Stimulated activated memory B cell treated with anti-CD40 and anti-IgM and Interleukin-4, amounts not matched to agents 10 μg/mL and 1 μg/mL and 100 μg/mL, for 72 hours (primary cell): Measurements from ENCODE around the gene RFX3.
A peak's percentile ranks its signal among the peaks of the same experiment; 100 is the strongest.

Experiments
- ATAC-seq: fragments of 150-1000 bp; cut with Tn5 transposase; 2 replicates; pipeline ENCODE4 v1.10.0; 2021
- H3K27ac Mint-ChIP-seq: one replicate; pipeline ENCODE4 v1.8.0; 2022; ENCODE audit warnings: mild to moderate bottlenecking, mixed read lengths
- H3K27me3 Mint-ChIP-seq: one replicate; pipeline ENCODE4 v1.8.0; 2022; ENCODE audit warnings: mixed read lengths
- H3K36me3 Mint-ChIP-seq: one replicate; pipeline ENCODE4 v1.8.0; 2022; ENCODE audit warnings: mixed read lengths
- H3K4me1 Mint-ChIP-seq: one replicate; pipeline ENCODE4 v1.8.0; 2022; ENCODE audit warnings: mixed read lengths
- H3K4me3 Mint-ChIP-seq: one replicate; pipeline ENCODE4 v1.8.0; 2022; ENCODE audit warnings: mild to moderate bottlenecking, moderate library complexity, mixed read lengths
- H3K9me3 Mint-ChIP-seq: one replicate; pipeline ENCODE4 v1.8.0; 2022; ENCODE audit warnings: mixed read lengths

The RFX3 gene

DNA sequence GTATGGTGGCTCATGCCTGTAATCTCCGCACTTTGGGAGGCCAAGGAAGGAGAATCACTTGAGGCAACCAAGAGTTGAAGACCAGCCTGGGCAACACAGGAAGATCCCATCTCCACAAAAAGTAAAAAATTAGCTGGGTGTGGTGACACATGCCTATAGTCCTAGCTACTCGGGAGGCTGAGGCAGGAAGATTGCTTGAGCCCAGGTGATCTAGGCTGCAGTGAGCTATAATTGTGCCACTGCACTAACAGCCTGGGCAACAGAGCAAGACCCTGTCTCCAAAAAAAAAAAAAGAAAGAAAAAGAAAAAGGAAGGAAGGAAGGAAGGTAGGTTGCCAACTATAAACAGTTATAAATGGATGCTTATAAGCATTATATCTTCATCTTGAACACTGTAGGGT is 51.0 kb downstream of the RFX3 start:
- Mint-ChIP-seq H3K27ac (peak overlapping the region; percentile 92), H3K9me3 (no peaks in the 10 kb centered on the region), H3K4me3 (peak overlapping the region; percentile 71), H3K4me1 (peaks cover 60% of the 10 kb centered on the region), H3K36me3 (no peaks in the 10 kb centered on the region), H3K27me3 (no peaks in the 10 kb centered on the region)
- no peak for ATAC-seq

DNA sequence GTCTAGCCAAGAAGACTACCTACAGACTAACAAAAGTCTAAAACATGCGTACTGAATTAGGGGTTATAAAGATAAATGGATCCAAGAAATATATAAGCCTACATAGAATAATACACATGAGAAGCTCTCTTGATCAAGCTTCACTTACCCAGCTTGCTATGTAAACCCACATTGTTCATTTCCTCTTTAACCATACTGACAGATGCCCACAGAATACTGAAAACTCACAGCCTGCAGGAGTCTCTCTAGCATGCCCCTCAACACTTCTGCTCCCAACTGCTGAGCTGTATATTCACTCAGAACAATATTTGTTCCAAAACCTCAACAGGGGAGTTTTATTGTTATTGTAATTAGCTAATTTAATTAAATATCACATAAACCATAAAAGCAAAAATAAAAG is 52.4 kb downstream of the RFX3 start:
- Mint-ChIP-seq H3K4me3 (no peak overlapping the region), H3K36me3 (no peaks in the 10 kb centered on the region), H3K9me3 (no peaks in the 10 kb centered on the region), H3K27me3 (no peaks in the 10 kb centered on the region), H3K4me1 (peaks cover 46% of the 10 kb centered on the region), H3K27ac (no peak overlapping the region)
- ATAC-seq: peak; percentile 78

DNA sequence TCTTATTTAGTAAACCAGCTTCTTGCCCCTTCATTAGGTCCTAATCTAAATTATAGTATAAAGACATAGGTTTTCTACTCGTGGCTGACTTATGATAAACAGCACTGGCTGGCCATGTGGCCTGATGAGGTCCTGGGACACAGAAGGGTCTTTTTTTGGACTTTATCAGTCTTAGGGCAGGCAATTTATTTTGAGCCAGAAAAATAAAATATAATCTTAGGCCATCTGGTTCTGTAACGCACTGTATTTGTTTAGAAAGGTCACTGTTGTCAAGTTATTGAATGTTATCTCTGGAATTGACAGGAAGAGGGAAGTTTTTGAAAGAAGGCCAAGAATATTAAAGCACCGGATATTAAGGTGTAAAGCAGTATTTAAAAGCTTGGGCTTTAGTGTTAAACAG is 53.9 kb downstream of the RFX3 start:
- Mint-ChIP-seq H3K27ac (no peak overlapping the region), H3K4me1 (peaks cover 31% of the 10 kb centered on the region), H3K9me3 (no peaks in the 10 kb centered on the region), H3K4me3 (no peak overlapping the region), H3K36me3 (no peaks in the 10 kb centered on the region), H3K27me3 (no peaks in the 10 kb centered on the region)
- ATAC-seq: no peak

DNA sequence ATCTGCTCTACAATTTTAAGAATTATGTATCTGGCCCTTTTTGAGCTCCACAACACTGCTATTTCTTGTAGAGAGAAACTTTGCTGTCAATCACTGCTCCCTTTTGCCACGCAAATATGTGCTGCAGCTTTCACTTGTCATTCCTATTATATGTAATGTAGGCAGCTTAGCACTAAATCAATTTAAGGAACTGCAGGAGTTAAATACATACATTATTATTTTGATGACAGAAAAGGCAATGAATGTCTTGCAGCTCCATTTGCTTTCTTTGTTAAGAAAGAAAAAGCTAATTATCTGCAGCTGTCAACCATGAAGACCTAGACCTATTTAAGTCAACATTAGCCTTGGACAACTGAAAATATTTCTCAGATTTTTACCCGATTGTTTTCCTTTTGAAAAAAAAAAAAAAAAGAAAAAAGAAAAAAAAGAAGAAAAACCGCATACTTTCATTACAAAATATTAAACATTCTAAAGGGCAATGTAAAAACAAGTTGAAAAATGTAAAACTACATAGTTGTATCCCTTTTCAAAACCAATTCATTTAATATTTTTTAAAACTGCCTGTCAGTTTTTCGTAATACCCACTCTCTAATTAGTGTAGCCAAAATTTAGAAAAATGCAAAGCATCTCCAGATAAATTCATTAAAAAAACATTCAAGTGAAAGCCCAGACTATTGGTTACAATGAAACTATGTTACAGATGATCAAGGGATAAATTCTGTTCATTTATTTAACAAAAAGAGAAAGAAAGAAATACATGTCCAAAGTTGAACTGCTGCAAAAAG is 57.2 kb downstream of the RFX3 start:
- no peaks in the 10 kb centered on the region for H3K27me3 Mint-ChIP-seq
- no peaks in the 10 kb centered on the region for H3K36me3 Mint-ChIP-seq
- H3K27ac Mint-ChIP-seq: no peak overlapping the region
- no peaks in the 10 kb centered on the region for H3K9me3 Mint-ChIP-seq
- H3K4me1 Mint-ChIP-seq: peaks cover 6% of the 10 kb centered on the region
- no peak overlapping the region for H3K4me3 Mint-ChIP-seq
- ATAC-seq: no peak

DNA sequence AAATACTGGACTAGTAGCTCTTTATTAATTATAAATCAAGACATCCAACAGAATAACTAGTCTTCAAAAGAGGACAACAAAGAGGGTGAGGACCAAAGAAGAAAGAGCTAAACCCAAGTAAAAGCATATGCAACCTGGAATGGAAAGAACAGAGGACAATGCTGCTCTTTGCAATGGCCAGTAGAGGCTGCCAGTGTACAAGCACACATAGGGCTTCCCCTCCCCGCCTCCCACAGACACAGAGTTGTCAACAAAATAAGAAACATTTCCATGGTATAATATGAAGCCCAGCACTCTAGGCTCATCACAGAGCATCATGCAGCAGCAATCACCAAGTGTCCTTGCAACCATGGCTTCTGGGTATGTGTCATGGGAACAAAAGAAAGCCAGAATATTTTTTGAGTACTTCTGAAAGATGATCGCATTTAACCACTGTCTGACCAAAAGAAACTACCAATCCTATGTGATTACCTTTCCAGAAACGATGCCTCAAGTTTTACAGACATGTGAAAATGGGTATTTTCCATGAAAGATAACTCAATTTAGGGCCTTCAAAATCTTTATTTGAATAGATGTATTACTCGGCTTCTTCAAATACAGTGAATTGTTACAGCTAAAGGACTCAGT is 58.1 kb downstream of the RFX3 start:
- no peak overlapping the region for H3K4me3 Mint-ChIP-seq
- no peaks in the 10 kb centered on the region for H3K9me3 Mint-ChIP-seq
- H3K27ac Mint-ChIP-seq: no peak overlapping the region
- no peaks in the 10 kb centered on the region for H3K36me3 Mint-ChIP-seq
- peak; percentile 89 for ATAC-seq
- no peaks in the 10 kb centered on the region for H3K27me3 Mint-ChIP-seq
- H3K4me1 Mint-ChIP-seq: no peaks in the 10 kb centered on the region

- ATAC-seq: no peak
- H3K36me3 Mint-ChIP-seq: no peaks in the 10 kb centered on the region
- no peaks in the 10 kb centered on the region for H3K4me1 Mint-ChIP-seq
- H3K9me3 Mint-ChIP-seq: no peaks in the 10 kb centered on the region
- no peaks in the 10 kb centered on the region for H3K27me3 Mint-ChIP-seq
- no peak overlapping the region for H3K4me3 Mint-ChIP-seq
- no peak overlapping the region for H3K27ac Mint-ChIP-seq
Measured at GRCh38 chr9:3464033-3464638, 61.7 kb downstream of the RFX3 start.

DNA sequence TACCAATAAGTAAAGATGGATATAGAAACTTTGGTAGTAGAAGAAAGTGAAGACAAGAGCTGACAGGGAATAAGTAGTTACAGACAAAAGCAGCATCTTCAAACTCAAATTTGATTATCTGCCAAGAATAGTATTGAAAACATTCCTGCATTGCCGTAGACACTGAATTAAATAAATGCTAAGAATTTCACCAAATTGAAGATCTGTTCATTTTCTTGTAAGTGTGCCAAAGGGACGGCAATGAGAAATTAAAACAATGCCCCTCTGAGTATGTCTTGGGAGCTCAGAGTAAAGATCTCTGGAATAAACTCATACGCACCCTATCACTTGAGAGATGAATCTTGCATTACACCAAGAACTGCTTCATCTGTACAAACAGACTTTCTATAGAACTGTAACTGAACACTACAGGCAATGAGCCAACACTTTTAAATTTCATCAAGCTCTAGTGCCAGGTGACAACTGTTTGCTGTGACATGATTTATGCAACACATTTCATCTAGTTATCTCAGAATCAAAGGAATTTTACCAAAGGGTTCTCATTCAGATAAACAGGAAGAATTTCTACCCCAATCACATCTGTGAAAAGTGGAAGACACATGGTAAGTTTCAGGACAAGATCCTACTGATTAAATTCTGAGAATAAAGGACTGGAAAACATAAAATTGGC is 66.9 kb downstream of the RFX3 start:
- no peak overlapping the region for H3K27ac Mint-ChIP-seq
- H3K4me1 Mint-ChIP-seq: peaks cover 6% of the 10 kb centered on the region
- H3K4me3 Mint-ChIP-seq: no peak overlapping the region
- no peaks in the 10 kb centered on the region for H3K27me3 Mint-ChIP-seq
- H3K9me3 Mint-ChIP-seq: no peaks in the 10 kb centered on the region
- ATAC-seq: no peak
- no peaks in the 10 kb centered on the region for H3K36me3 Mint-ChIP-seq

DNA sequence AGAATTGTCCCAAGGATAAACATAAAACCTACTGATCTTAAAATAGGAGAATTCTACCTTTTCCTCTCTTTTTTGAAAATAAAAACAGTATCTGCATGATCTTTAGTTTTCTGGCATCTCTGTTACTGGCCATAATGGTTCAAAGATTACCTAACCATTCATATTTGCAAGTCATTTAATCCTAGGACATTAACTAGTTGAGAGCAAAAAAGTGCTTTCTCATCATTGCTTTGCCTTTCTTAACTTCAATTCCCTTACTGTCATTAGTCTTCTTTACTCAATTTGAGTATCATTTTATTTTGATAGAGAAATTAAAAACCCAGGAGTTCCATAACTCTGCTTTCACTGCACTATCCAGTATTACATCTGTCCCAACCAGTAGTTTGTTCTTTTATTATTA is 68.6 kb downstream of the RFX3 start:
- H3K27ac Mint-ChIP-seq: no peak overlapping the region
- H3K27me3 Mint-ChIP-seq: no peaks in the 10 kb centered on the region
- peaks cover 6% of the 10 kb centered on the region for H3K4me1 Mint-ChIP-seq
- no peaks in the 10 kb centered on the region for H3K9me3 Mint-ChIP-seq
- no peak overlapping the region for H3K4me3 Mint-ChIP-seq
- ATAC-seq: no peak
- H3K36me3 Mint-ChIP-seq: no peaks in the 10 kb centered on the region

DNA sequence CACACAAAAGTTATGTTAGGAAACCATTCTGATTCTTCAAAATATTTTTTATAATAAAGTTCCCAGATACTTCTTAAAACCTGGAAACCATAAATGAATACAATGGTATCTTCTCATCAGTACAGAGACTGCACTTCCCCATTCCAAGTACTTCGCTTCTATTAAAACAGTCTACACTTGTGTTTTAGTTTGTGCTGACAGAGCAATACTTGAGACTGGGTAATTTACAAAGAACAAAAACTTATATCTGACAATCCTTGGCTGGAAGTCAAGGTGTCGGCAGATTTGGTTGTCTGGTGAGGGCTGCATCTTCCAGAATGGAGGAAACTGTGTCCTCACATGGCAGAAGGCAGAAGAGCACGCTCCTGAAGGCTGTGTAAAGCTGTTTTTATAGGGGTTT is 70.1 kb downstream of the RFX3 start:
- Mint-ChIP-seq H3K4me1 (peaks cover 6% of the 10 kb centered on the region), H3K27ac (no peak overlapping the region), H3K9me3 (no peaks in the 10 kb centered on the region), H3K4me3 (no peak overlapping the region), H3K27me3 (no peaks in the 10 kb centered on the region), H3K36me3 (no peaks in the 10 kb centered on the region)
- ATAC-seq: no peak

DNA sequence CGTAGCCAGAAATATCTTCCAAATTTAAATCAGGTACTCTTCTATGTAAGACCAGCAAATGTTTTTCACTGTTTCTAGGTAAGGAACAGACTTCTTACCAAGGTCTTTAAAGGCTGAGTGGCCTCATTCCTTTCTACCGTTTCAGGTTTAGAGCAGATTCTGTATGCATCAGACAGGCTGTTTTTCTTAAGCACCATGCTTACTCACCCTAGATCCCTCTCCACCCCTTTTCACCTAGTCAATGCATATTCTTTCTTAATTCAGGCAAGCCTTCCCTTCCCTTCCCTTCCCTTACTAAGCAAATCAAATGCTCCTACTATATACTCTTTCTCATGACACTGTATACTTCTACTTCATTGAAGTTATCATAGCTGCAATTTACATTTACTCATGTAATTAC is 70.7 kb downstream of the RFX3 start:
- no peak overlapping the region for H3K4me3 Mint-ChIP-seq
- H3K27ac Mint-ChIP-seq: no peak overlapping the region
- no peak for ATAC-seq
- H3K36me3 Mint-ChIP-seq: no peaks in the 10 kb centered on the region
- H3K9me3 Mint-ChIP-seq: no peaks in the 10 kb centered on the region
- peaks cover 6% of the 10 kb centered on the region for H3K4me1 Mint-ChIP-seq
- H3K27me3 Mint-ChIP-seq: no peaks in the 10 kb centered on the region

- Mint-ChIP-seq H3K27me3 (no peaks in the 10 kb centered on the region), H3K4me3 (no peak overlapping the region), H3K4me1 (peaks cover 11% of the 10 kb centered on the region), H3K9me3 (no peaks in the 10 kb centered on the region), H3K36me3 (no peaks in the 10 kb centered on the region), H3K27ac (no peak overlapping the region)
- ATAC-seq: no peak
Measured at GRCh38 chr9:3451956-3452355, 73.8 kb downstream of the RFX3 start.

- Mint-ChIP-seq H3K27ac (no peak overlapping the region), H3K4me3 (no peak overlapping the region), H3K9me3 (peaks cover 3% of the 10 kb centered on the region), H3K36me3 (peaks cover 7% of the 10 kb centered on the region), H3K27me3 (no peaks in the 10 kb centered on the region), H3K4me1 (peaks cover 6% of the 10 kb centered on the region)
- ATAC-seq: no peak
Measured at GRCh38 chr9:3447788-3448187, 78.0 kb downstream of the RFX3 start.

- Mint-ChIP-seq H3K4me1 (peaks cover 6% of the 10 kb centered on the region), H3K27ac (no peak overlapping the region), H3K36me3 (peaks cover 7% of the 10 kb centered on the region), H3K27me3 (no peaks in the 10 kb centered on the region), H3K9me3 (peaks cover 3% of the 10 kb centered on the region), H3K4me3 (no peak overlapping the region)
- ATAC-seq: no peak
Measured at GRCh38 chr9:3447143-3447542, 78.7 kb downstream of the RFX3 start.

DNA sequence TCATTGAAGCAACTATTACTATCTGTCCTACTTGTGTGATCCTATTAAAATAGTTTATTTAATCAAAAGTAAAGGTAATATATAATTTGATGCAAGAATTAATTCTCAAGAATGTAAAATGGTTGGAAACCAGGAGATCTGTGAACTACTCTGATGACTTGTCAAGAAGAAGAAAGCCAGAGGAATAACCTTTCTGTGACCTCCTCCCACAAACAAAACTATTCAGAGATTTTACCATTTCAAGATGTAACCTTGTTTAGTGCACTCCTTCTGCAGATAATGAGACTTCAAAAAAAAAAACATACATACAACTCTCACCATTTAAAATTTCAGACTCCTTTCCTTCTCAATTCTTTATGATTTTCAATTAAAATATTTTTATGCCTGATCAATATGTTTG is 79.5 kb downstream of the RFX3 start:
- H3K9me3 Mint-ChIP-seq: peaks cover 3% of the 10 kb centered on the region
- H3K4me3 Mint-ChIP-seq: no peak overlapping the region
- H3K27ac Mint-ChIP-seq: no peak overlapping the region
- ATAC-seq: no peak
- peaks cover 7% of the 10 kb centered on the region for H3K36me3 Mint-ChIP-seq
- peaks cover 9% of the 10 kb centered on the region for H3K4me1 Mint-ChIP-seq
- H3K27me3 Mint-ChIP-seq: no peaks in the 10 kb centered on the region

DNA sequence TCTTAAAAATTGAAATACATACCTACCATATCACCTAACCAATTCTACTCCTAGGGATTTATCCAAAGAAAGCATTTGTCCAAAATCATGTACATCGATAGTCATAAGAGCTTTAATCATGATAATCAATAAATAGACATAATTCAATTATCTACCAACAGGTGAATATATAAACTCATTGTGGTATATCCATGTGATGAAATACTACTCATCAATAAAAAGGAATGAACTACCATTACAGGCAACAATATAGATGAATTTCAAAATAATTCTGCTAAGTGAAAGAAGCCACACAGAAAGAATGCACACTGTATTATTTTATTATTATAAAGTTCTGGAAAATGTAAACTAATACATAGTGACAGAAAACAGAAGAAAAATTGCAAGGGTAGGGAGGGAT is 81.8 kb downstream of the RFX3 start:
- peaks cover 18% of the 10 kb centered on the region for H3K4me1 Mint-ChIP-seq
- no peak overlapping the region for H3K4me3 Mint-ChIP-seq
- ATAC-seq: no peak
- H3K27ac Mint-ChIP-seq: no peak overlapping the region
- H3K9me3 Mint-ChIP-seq: peaks cover 3% of the 10 kb centered on the region
- peaks cover 7% of the 10 kb centered on the region for H3K36me3 Mint-ChIP-seq
- H3K27me3 Mint-ChIP-seq: no peaks in the 10 kb centered on the region
